Neural crest cell (in vitro differentiated cells): ENCODE measurements around the gene TTC23. TPM values are rescaled to one million over a fixed set of nuclear protein-coding genes. Genes with fewer than 3 reads are reported as not detected.

Experiments used
- DNase-seq: peaks from one replicate; pipeline ENCODE4 v3.0.0; 2021; ENCODE audit warnings: low read depth, mixed read lengths, low spot score
- H3K27ac Mint-ChIP-seq: one replicate; pipeline ENCODE4 v1.8.0; 2021; ENCODE audit warnings: mild to moderate bottlenecking, mixed read lengths; ENCODE audit not compliant: unreplicated experiment
- H3K27me3 Mint-ChIP-seq: 2 replicates; pipeline ENCODE4 v1.8.0; 2021; ENCODE audit warnings: low read depth, mild to moderate bottlenecking, mixed read lengths
- H3K36me3 Mint-ChIP-seq: 2 replicates; pipeline ENCODE4 v1.8.0; 2021; ENCODE audit warnings: low read depth, mild to moderate bottlenecking, mixed read lengths
- H3K4me1 Mint-ChIP-seq: 2 replicates; pipeline ENCODE4 v1.8.0; 2021; ENCODE audit warnings: mixed read lengths
- H3K4me3 Mint-ChIP-seq: one replicate; pipeline ENCODE4 v1.8.0; 2021; ENCODE audit warnings: mild to moderate bottlenecking, mixed read lengths
- H3K9me3 Mint-ChIP-seq: 2 replicates; pipeline ENCODE4 v1.8.0; 2021; ENCODE audit warnings: mixed read lengths
- total RNA-seq: library from RNA; stranded (reverse); gene quantifications from 2 replicates; pipeline ENCODE4 v1.2.1, GENCODE V29; 2021
- TF ChIP-seq, protein P1 (sequence below): fragments of 200-600 bp; sonication (generic); conservative IDR thresholded peaks from 2 replicates; pipeline ENCODE4 v1.5.0; 2021; ENCODE audit warnings: antibody characterized with exemption, mild to moderate bottlenecking

The TTC23 gene
- total RNA-seq, 1 donor from 2014 or later, result 25.7 TPM

DNA sequence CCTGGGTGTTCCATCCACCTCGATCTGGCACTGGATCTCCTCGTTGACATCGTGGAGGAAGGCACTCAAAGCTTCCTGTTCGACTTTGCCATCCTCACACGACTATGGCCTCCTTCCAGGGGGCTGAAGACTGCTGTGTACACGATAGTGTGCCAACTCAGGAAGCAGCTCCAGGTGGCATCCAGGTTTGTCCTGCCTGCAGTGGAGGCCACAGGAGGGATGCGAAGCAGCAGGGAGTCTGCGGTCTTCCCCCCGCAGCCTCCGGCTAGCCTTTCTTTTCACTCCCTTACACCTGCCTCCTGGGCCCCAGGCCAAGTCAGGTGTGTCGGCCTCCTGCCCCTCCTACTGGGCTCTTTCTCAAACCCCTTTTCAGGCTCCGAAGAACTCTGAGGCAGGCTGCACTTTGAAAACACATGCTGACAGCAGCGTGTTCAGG is 112.3 kb downstream of the TTC23 start:
- Mint-ChIP-seq H3K4me1 (peaks cover 15% of the 10 kb centered on the region), H3K9me3 (no peaks in the 10 kb centered on the region), H3K4me3 (no peak overlapping the region), H3K27ac (no peak overlapping the region), H3K27me3 (no peaks in the 10 kb centered on the region), H3K36me3 (peaks cover 8% of the 10 kb centered on the region)
- TF ChIP-seq, protein P1, sequence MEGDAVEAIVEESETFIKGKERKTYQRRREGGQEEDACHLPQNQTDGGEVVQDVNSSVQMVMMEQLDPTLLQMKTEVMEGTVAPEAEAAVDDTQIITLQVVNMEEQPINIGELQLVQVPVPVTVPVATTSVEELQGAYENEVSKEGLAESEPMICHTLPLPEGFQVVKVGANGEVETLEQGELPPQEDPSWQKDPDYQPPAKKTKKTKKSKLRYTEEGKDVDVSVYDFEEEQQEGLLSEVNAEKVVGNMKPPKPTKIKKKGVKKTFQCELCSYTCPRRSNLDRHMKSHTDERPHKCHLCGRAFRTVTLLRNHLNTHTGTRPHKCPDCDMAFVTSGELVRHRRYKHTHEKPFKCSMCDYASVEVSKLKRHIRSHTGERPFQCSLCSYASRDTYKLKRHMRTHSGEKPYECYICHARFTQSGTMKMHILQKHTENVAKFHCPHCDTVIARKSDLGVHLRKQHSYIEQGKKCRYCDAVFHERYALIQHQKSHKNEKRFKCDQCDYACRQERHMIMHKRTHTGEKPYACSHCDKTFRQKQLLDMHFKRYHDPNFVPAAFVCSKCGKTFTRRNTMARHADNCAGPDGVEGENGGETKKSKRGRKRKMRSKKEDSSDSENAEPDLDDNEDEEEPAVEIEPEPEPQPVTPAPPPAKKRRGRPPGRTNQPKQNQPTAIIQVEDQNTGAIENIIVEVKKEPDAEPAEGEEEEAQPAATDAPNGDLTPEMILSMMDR, result no peak
- DNase-seq, result no peak

DNA sequence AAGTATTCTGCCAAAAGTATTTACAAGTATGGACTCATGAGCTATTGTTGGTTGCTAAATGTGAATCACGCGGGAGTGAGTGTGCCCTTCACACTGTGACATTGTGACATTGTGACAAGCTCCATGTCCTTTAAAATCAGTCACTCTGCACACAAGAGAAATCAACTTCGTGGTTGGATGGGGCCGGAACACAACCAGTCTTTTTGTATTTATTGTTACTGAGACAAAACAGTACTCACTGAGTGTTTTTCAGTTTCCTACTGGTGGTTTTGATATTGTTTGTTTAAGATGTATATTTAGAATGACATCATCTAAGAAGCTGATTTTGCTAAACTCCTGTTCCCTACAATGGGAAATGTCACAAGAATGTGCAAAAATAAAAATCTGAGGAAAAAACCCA is 114.2 kb downstream of the TTC23 start:
- H3K36me3 Mint-ChIP-seq, result peaks cover 11% of the 10 kb centered on the region
- H3K4me1 Mint-ChIP-seq, result peaks cover 15% of the 10 kb centered on the region
- no peak for DNase-seq
- TF ChIP-seq, protein P1, result no peak
- H3K27me3 Mint-ChIP-seq, result no peaks in the 10 kb centered on the region
- no peaks in the 10 kb centered on the region for H3K9me3 Mint-ChIP-seq
- H3K27ac Mint-ChIP-seq, result no peak overlapping the region
- no peak overlapping the region for H3K4me3 Mint-ChIP-seq

DNA sequence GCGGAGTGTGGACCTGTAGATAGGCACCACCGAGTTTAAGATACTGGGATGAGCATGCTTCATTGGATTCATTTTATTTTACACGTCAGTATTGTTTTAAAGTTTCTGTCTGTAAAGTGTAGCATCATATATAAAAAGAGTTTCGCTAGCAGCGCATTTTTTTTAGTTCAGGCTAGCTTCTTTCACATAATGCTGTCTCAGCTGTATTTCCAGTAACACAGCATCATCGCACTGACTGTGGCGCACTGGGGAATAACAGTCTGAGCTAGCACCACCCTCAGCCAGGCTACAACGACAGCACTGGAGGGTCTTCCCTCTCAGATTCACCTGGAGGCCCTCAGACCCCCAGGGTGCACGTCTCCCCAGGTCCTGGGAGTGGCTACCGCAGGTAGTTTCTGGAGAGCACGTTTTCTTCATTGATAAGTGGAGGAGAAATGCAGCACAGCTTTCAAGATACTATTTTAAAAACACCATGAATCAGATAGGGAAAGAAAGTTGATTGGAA is 115.0 kb downstream of the TTC23 start:
- H3K4me1 Mint-ChIP-seq, result peaks cover 15% of the 10 kb centered on the region
- no peaks in the 10 kb centered on the region for H3K9me3 Mint-ChIP-seq
- TF ChIP-seq, protein P1, result no peak
- no peak overlapping the region for H3K27ac Mint-ChIP-seq
- no peaks in the 10 kb centered on the region for H3K27me3 Mint-ChIP-seq
- H3K36me3 Mint-ChIP-seq, result peaks cover 20% of the 10 kb centered on the region
- no peak for DNase-seq
- no peak overlapping the region for H3K4me3 Mint-ChIP-seq

DNA sequence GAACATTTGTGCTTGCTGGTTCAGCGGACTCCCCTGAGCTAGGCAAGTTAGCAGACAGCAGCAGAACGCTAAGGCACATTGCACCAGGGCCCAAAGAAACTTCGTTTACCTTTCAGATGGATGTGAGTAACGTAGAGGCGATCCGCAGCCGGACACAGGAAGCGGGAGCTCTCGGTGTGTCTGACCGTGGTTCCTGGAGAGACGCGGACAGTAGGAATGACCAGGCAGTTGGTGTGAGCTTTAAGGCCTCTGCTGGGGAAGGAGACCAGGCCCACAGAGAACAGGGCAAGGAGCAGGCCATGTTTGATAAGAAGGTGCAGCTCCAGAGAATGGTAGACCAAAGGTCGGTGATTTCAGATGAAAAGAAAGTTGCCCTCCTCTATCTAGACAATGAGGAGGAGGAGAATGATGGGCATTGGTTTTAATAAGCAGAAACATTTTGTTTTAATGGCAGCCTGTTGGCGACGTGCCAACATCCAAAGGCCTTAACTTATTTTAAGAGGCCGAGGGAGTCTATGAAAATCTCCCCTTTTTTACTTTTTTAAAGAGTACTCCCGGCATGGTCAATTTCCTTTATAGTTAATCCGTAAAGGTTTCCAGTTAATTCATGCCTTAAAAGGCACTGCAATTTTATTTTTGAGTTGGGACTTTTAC is 116.6 kb downstream of the TTC23 start:
- Mint-ChIP-seq H3K27me3 (no peaks in the 10 kb centered on the region), H3K4me3 (no peak overlapping the region), H3K4me1 (peaks cover 15% of the 10 kb centered on the region), H3K9me3 (no peaks in the 10 kb centered on the region), H3K36me3 (peaks cover 22% of the 10 kb centered on the region), H3K27ac (no peak overlapping the region)
- TF ChIP-seq, protein P1, result no peak
- no peak for DNase-seq

DNA sequence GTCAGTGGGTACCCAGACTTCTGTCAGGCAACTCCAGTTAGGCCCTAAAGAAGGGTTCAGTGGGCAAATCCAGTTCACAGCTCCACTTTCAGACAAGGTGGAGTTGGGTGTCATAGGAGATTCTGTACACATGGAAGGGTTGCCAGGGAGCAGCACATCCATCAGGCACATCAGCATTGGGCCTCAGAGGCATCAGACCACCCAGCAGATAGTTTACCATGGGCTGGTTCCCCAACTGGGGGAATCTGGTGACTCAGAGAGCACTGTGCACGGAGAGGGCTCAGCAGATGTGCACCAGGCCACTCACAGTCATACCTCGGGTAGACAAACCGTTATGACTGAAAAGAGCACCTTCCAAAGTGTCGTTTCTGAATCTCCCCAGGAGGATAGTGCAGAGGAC is 117.3 kb downstream of the TTC23 start:
- Mint-ChIP-seq H3K9me3 (no peaks in the 10 kb centered on the region), H3K4me1 (peaks cover 15% of the 10 kb centered on the region), H3K4me3 (no peak overlapping the region), H3K36me3 (peaks cover 25% of the 10 kb centered on the region), H3K27me3 (no peaks in the 10 kb centered on the region), H3K27ac (no peak overlapping the region)
- no peak for DNase-seq
- TF ChIP-seq, protein P1, result no peak
